Measurements from ENCODE around the gene PROSER1. TPM values are rescaled to one million over a fixed set of nuclear protein-coding genes. Genes with fewer than 3 reads are reported as not detected.

Gene PROSER1
- total and polyA plus RNA-seq, 4 donors, result 3.0 to 11.3 (median 7.3) TPM

DNA sequence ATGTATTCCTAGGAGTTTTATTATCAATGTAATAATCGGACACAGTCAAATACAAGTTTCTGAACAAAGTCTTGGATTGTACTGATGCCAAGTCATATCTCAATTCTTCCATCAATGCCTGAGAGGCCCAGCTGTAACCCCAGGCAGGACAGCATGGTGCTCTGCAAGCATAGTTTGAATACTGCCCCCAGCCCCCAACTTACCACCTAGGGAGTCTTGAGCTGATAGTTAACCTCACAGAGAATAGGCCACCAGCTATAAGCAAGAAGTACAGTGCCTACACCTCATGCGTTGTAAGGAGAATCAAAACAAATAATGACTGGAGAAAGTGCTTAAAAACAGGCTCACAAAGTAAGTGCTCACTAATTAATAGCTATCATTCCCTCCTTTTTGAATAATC, 2.7 kb downstream of the PROSER1 start:
- H3K27me3 ChIP-seq (ENCODE audit: control insufficient read depth in 4 of 4, insufficient read depth in 4 of 4, low read length in 3 of 4), result no peaks in the 10 kb centered on the region
- no peak overlapping the region for H3K9ac ChIP-seq (ENCODE audit: low read depth in 1 of 2, low read length in 2 of 2)
- WGBS, result 74% methylated on average over 2 of the region's 2 CpGs
- no peak overlapping the region for H3K27ac ChIP-seq (ENCODE audit: low read depth in 1 of 2, low read length in 2 of 2)
- H3K36me3 ChIP-seq (ENCODE audit: control insufficient read depth in 4 of 4, insufficient read depth in 3 of 4, low read depth in 1 of 4, low read length in 3 of 4), result peaks cover 0 to 2% (median 0%) of the 10 kb centered on the region in 4 donors
- H3K4me1 ChIP-seq (ENCODE audit: control insufficient read depth in 4 of 4, insufficient read depth in 4 of 4, low read length in 3 of 4), result peaks cover 8 to 43% (median 25%) of the 10 kb centered on the region in 4 donors
- TF ChIP-seq, protein P1, sequence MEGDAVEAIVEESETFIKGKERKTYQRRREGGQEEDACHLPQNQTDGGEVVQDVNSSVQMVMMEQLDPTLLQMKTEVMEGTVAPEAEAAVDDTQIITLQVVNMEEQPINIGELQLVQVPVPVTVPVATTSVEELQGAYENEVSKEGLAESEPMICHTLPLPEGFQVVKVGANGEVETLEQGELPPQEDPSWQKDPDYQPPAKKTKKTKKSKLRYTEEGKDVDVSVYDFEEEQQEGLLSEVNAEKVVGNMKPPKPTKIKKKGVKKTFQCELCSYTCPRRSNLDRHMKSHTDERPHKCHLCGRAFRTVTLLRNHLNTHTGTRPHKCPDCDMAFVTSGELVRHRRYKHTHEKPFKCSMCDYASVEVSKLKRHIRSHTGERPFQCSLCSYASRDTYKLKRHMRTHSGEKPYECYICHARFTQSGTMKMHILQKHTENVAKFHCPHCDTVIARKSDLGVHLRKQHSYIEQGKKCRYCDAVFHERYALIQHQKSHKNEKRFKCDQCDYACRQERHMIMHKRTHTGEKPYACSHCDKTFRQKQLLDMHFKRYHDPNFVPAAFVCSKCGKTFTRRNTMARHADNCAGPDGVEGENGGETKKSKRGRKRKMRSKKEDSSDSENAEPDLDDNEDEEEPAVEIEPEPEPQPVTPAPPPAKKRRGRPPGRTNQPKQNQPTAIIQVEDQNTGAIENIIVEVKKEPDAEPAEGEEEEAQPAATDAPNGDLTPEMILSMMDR (IDR thresholded peaks at IDR 0.05; ENCODE audit: low read depth, low read length, missing input control), result no peak
- TF ChIP-seq RXRA (IDR thresholded peaks at IDR 0.05) (no peak), RAD21 (IDR thresholded peaks at IDR 0.05) (no peak), YY1 (IDR thresholded peaks at IDR 0.05) (no peak), HNF4G (IDR thresholded peaks at IDR 0.05) (no peak), NR2F2 (IDR thresholded peaks at IDR 0.05) (no peak), TAF1 (conservative IDR thresholded peaks at IDR 0.05) (no peak), EGR1 (IDR thresholded peaks at IDR 0.05; ENCODE audit: low read depth in 2 of 2) (no peak), SP1 (IDR thresholded peaks at IDR 0.05) (no peak), GABPA (IDR thresholded peaks at IDR 0.05 in 1 of 2, conservative IDR thresholded peaks at IDR 0.05 in 1 of 2) (no peak), JUND (IDR thresholded peaks at IDR 0.05) (no peak), FOXA1 (IDR thresholded peaks at IDR 0.05) (no peak), ATF3 (IDR thresholded peaks at IDR 0.05) (no peak), FOXA2 (IDR thresholded peaks at IDR 0.05) (no peak), HNF4A (conservative IDR thresholded peaks at IDR 0.05) (no peak)
- TF ChIP-seq, protein P2, sequence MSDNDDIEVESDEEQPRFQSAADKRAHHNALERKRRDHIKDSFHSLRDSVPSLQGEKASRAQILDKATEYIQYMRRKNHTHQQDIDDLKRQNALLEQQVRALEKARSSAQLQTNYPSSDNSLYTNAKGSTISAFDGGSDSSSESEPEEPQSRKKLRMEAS (IDR thresholded peaks at IDR 0.05), result no peak
- TF ChIP-seq, protein P3, sequence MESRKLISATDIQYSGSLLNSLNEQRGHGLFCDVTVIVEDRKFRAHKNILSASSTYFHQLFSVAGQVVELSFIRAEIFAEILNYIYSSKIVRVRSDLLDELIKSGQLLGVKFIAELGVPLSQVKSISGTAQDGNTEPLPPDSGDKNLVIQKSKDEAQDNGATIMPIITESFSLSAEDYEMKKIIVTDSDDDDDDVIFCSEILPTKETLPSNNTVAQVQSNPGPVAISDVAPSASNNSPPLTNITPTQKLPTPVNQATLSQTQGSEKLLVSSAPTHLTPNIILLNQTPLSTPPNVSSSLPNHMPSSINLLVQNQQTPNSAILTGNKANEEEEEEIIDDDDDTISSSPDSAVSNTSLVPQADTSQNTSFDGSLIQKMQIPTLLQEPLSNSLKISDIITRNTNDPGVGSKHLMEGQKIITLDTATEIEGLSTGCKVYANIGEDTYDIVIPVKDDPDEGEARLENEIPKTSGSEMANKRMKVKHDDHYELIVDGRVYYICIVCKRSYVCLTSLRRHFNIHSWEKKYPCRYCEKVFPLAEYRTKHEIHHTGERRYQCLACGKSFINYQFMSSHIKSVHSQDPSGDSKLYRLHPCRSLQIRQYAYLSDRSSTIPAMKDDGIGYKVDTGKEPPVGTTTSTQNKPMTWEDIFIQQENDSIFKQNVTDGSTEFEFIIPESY (IDR thresholded peaks at IDR 0.05), result no peak
- TF ChIP-seq, protein P4, sequence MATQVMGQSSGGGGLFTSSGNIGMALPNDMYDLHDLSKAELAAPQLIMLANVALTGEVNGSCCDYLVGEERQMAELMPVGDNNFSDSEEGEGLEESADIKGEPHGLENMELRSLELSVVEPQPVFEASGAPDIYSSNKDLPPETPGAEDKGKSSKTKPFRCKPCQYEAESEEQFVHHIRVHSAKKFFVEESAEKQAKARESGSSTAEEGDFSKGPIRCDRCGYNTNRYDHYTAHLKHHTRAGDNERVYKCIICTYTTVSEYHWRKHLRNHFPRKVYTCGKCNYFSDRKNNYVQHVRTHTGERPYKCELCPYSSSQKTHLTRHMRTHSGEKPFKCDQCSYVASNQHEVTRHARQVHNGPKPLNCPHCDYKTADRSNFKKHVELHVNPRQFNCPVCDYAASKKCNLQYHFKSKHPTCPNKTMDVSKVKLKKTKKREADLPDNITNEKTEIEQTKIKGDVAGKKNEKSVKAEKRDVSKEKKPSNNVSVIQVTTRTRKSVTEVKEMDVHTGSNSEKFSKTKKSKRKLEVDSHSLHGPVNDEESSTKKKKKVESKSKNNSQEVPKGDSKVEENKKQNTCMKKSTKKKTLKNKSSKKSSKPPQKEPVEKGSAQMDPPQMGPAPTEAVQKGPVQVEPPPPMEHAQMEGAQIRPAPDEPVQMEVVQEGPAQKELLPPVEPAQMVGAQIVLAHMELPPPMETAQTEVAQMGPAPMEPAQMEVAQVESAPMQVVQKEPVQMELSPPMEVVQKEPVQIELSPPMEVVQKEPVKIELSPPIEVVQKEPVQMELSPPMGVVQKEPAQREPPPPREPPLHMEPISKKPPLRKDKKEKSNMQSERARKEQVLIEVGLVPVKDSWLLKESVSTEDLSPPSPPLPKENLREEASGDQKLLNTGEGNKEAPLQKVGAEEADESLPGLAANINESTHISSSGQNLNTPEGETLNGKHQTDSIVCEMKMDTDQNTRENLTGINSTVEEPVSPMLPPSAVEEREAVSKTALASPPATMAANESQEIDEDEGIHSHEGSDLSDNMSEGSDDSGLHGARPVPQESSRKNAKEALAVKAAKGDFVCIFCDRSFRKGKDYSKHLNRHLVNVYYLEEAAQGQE (IDR thresholded peaks at IDR 0.05), result no peak
- H3K4me3 ChIP-seq (ENCODE audit: low read depth in 1 of 3, low read length in 3 of 3), result peak overlapping the region in 1 of 3 donors; percentile 8
- no peak for DNase-seq (ENCODE audit: low spot score)
- no peaks in the 10 kb centered on the region for H3K9me3 ChIP-seq (ENCODE audit: control insufficient read depth in 4 of 4, low read length in 3 of 4)

Measured in liver (tissue), 9 donors.